Subcutaneous adipose tissue (tissue), 4 donors: ENCODE measurements around the gene PGAM5. TPM values are rescaled to one million over a fixed set of nuclear protein-coding genes. Genes with fewer than 3 reads are reported as not detected.

Experiments used
- CTCF ChIP-seq: fragments of 450-650 bp; IDR thresholded peaks from one replicate; pipeline ENCODE4 v1.5.1; 2016; ENCODE audit warnings: low read depth, mild to moderate bottlenecking, control low read depth, antibody characterized with exemption, moderate library complexity
- total RNA-seq, 4 donors: library from RNA; depleted of rRNA; stranded (reverse); fragments of >200 nt; gene quantifications; one replicate each; pipeline ENCODE4 v1.1.0, GENCODE V29; 2016

The PGAM5 gene
- total RNA-seq, 4 donors from 2014 or later: 7.3 to 12.1 (median 10.6) TPM

GRCh38 chr12:132740652-132741051 lies 30.0 kb downstream of the PGAM5 start:
- no peak for TF ChIP-seq CTCF

- TF ChIP-seq CTCF: no peak
Observed at GRCh38 chr12:132741620-132742019, 31.0 kb downstream of the PGAM5 start.

- no peak for TF ChIP-seq CTCF
Observed at GRCh38 chr12:132743831-132744230, 33.2 kb downstream of the PGAM5 start.

- no peak for TF ChIP-seq CTCF
Observed at GRCh38 chr12:132746613-132747012, 36.0 kb downstream of the PGAM5 start.

GRCh38 chr12:132747395-132747794 lies 36.8 kb downstream of the PGAM5 start:
- no peak for TF ChIP-seq CTCF

GRCh38 chr12:132747896-132748295 lies 37.3 kb downstream of the PGAM5 start:
- no peak for TF ChIP-seq CTCF

GRCh38 chr12:132748319-132748718 lies 37.7 kb downstream of the PGAM5 start:
- no peak for TF ChIP-seq CTCF
